ENCODE data around the gene NRL. TPM values are rescaled to one million over a fixed set of nuclear protein-coding genes. Genes with fewer than 3 reads are reported as not detected.

NRL gene
- total and polyA plus RNA-seq, 11 donors: 1.3 to 3.0 (median 2.1) TPM

GRCh38 chr14:24129410-24129998 is 14.8 kb upstream of the NRL start:
- no peaks in the 10 kb centered on the region for H3K27me3 ChIP-seq
- no peaks in the 10 kb centered on the region for H3K9me3 ChIP-seq
- H3K4me3 ChIP-seq: no peak overlapping the region
- 90 to 97% (median 95%) methylated on average over 8 of the region's 8 CpGs for WGBS, 4 donors
- H3K4me1 ChIP-seq: peaks cover 0 to 33% (median 19%) of the 10 kb centered on the region in 12 donors
- H3K36me3 ChIP-seq: peaks cover 0 to 5% (median 0%) of the 10 kb centered on the region in 9 donors
- H3K27ac ChIP-seq: no peak overlapping the region
- intact Hi-C loops (cut with DNase I): no loop called here
- DNase-seq (no peak), ATAC-seq (no peak)
- TF ChIP-seq CTCF (IDR thresholded peaks at IDR 0.05) (no peak), POLR2A (IDR thresholded peaks at IDR 0.05) (no peak)

- peaks cover 0 to 23% (median 16%) of the 10 kb centered on the region in 9 donors for H3K36me3 ChIP-seq
- intact Hi-C loops (cut with DNase I): no loop called here
- H3K4me3 ChIP-seq: no peak overlapping the region
- TF ChIP-seq POLR2A (IDR thresholded peaks at IDR 0.05): no peak
- ATAC-seq (no peak), DNase-seq (no peak)
- H3K27ac ChIP-seq: no peak overlapping the region
- H3K4me1 ChIP-seq: peaks cover 0 to 27% (median 19%) of the 10 kb centered on the region in 12 donors
- no peaks in the 10 kb centered on the region for H3K9me3 ChIP-seq
- H3K27me3 ChIP-seq: no peaks in the 10 kb centered on the region
- 88 to 93% (median 91%) methylated on average over 2 of the region's 2 CpGs for WGBS, 4 donors
These were observed 12.9 kb upstream of the NRL start for GRCh38 chr14:24127673-24128072.

GRCh38 chr14:24126939-24127338 is 12.2 kb upstream of the NRL start:
- no peaks in the 10 kb centered on the region for H3K27me3 ChIP-seq
- peaks cover 0 to 20% (median 15%) of the 10 kb centered on the region in 12 donors for H3K4me1 ChIP-seq
- intact Hi-C loops (cut with DNase I): no loop called here
- no peak for TF ChIP-seq CTCF (IDR thresholded peaks at IDR 0.05)
- no peak for TF ChIP-seq POLR2A (IDR thresholded peaks at IDR 0.05)
- no peak overlapping the region for H3K27ac ChIP-seq
- H3K4me3 ChIP-seq: no peak overlapping the region
- no peak for ATAC-seq
- peaks cover 0 to 30% (median 24%) of the 10 kb centered on the region in 9 donors for H3K36me3 ChIP-seq
- DNase-seq: no peak
- no peaks in the 10 kb centered on the region for H3K9me3 ChIP-seq

GRCh38 chr14:24123424-24124417 is 9.0 kb upstream of the NRL start:
- TF ChIP-seq CTCF (IDR thresholded peaks at IDR 0.05) (no peak), POLR2A (IDR thresholded peaks at IDR 0.05) (no peak)
- Histone ChIP-seq H3K27ac (no peak overlapping the region), H3K4me3 (no peak overlapping the region), H3K36me3 (peaks cover 0 to 63% (median 56%) of the 10 kb centered on the region in 9 donors), H3K4me1 (no peaks in the 10 kb centered on the region), H3K27me3 (no peaks in the 10 kb centered on the region), H3K9me3 (no peaks in the 10 kb centered on the region)
- 75 to 86% (median 83%) methylated on average over 9 of the region's 9 CpGs for WGBS, 4 donors
- no peak for DNase-seq
- intact Hi-C loops (cut with DNase I): no loop called here
- ATAC-seq: peak in 2 of 4 donors; percentile 16 to 21

Measured in heart left ventricle (tissue), 16 donors.